GM23338 (cell line): ENCODE results near the gene ABCC1.

Source experiments
- CREB1 ChIP-seq: fragments of 250-450 bp; sonication (Bioruptor Pico); IDR thresholded peaks from 2 replicates; pipeline ENCODE4 v1.5.0; 2020; ENCODE audit warnings: low read depth, mild to moderate bottlenecking, moderate library complexity
- EZH2 ChIP-seq: fragments of 200-600 bp; sonication (generic); IDR thresholded peaks from one replicate; pipeline ENCODE4 v1.8.0; 2017; ENCODE audit warnings: antibody characterized with exemption, mild to moderate bottlenecking, low read depth; ENCODE audit not compliant: unreplicated experiment
- EZH2phosphoT487 ChIP-seq: fragments of 200-600 bp; sonication (generic); IDR thresholded peaks from one replicate; pipeline ENCODE4 v1.8.1; 2018; ENCODE audit warnings: antibody characterized with exemption; ENCODE audit not compliant: unreplicated experiment
- JUNB ChIP-seq: IDR thresholded peaks from one replicate; pipeline ENCODE4 v1.6.1; 2016; ENCODE audit warnings: antibody characterized with exemption; ENCODE audit not compliant: unreplicated experiment
- POLR2AphosphoS5 ChIP-seq: IDR thresholded peaks from 2 replicates; pipeline ENCODE4 v1.6.1; 2016; ENCODE audit warnings: antibody characterized with exemption, low read depth
- STAT1 ChIP-seq: IDR thresholded peaks from one replicate; pipeline ENCODE4 v1.6.1; 2016; ENCODE audit warnings: antibody characterized with exemption; ENCODE audit not compliant: unreplicated experiment
- ZNF114 ChIP-seq: fragments of 250-450 bp; sonication (Bioruptor Pico); IDR thresholded peaks from 2 replicates; pipeline ENCODE4 v1.5.0; 2020; ENCODE audit warnings: mild to moderate bottlenecking, moderate library complexity
- TF ChIP-seq, protein P1 (sequence below), 2 experiments: fragments of 200-600 bp in 1 of 2; sonication (generic) in 1 of 2; conservative IDR thresholded peaks; 2 replicates each; pipeline versions ENCODE4 v1.5.1 to v1.6.1; 2016 to 2017; ENCODE audit warnings: antibody characterized with exemption in 2 of 2, low read depth in 2 of 2, mild to moderate bottlenecking in 2 of 2, moderate library complexity in 1 of 2
- TF ChIP-seq, protein P2 (sequence below): IDR thresholded peaks from one replicate; pipeline ENCODE4 v1.6.1; 2018; ENCODE audit warnings: antibody characterized with exemption; ENCODE audit not compliant: unreplicated experiment
- TF ChIP-seq, protein P3 (sequence below): fragments of 250-450 bp; sonication (Bioruptor Pico); IDR thresholded peaks from 2 replicates; pipeline ENCODE4 v1.5.0; 2020; ENCODE audit warnings: mild to moderate bottlenecking, moderate library complexity
- TF ChIP-seq, protein P4 (sequence below): IDR thresholded peaks from 2 replicates; pipeline ENCODE4 v1.6.1; 2016; ENCODE audit warnings: antibody characterized with exemption

DNA sequence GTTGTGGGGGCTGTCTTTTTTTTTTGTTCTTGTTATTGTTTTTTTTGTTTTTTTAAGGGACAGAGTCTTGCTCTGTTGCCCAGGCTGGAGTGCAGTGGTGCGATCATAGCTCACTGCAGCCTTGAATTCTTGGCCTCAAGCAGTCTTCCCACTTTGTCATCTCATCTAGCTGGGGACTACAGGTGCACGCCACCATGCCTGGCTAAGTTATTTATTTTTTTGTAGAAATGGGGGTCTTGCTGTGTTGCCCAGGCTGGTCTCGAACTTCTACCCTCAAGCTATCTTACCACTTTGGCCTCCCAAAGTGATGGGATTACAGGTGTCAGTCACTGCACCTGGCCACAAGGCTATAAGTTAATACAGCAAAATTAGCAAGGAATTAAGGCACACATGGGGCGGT lies 101.7 kb downstream of the ABCC1 start:
- no peak for TF ChIP-seq EZH2
- no peak for TF ChIP-seq EZH2phosphoT487
- TF ChIP-seq, protein P1, sequence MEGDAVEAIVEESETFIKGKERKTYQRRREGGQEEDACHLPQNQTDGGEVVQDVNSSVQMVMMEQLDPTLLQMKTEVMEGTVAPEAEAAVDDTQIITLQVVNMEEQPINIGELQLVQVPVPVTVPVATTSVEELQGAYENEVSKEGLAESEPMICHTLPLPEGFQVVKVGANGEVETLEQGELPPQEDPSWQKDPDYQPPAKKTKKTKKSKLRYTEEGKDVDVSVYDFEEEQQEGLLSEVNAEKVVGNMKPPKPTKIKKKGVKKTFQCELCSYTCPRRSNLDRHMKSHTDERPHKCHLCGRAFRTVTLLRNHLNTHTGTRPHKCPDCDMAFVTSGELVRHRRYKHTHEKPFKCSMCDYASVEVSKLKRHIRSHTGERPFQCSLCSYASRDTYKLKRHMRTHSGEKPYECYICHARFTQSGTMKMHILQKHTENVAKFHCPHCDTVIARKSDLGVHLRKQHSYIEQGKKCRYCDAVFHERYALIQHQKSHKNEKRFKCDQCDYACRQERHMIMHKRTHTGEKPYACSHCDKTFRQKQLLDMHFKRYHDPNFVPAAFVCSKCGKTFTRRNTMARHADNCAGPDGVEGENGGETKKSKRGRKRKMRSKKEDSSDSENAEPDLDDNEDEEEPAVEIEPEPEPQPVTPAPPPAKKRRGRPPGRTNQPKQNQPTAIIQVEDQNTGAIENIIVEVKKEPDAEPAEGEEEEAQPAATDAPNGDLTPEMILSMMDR (conservative IDR thresholded peaks at IDR 0.05; ENCODE audit: low read depth in 2 of 2): no peak
- no peak for TF ChIP-seq CREB1 (CRISPR knock-in tag)
- no peak for TF ChIP-seq POLR2AphosphoS5
- TF ChIP-seq STAT1: no peak
- TF ChIP-seq, protein P2, sequence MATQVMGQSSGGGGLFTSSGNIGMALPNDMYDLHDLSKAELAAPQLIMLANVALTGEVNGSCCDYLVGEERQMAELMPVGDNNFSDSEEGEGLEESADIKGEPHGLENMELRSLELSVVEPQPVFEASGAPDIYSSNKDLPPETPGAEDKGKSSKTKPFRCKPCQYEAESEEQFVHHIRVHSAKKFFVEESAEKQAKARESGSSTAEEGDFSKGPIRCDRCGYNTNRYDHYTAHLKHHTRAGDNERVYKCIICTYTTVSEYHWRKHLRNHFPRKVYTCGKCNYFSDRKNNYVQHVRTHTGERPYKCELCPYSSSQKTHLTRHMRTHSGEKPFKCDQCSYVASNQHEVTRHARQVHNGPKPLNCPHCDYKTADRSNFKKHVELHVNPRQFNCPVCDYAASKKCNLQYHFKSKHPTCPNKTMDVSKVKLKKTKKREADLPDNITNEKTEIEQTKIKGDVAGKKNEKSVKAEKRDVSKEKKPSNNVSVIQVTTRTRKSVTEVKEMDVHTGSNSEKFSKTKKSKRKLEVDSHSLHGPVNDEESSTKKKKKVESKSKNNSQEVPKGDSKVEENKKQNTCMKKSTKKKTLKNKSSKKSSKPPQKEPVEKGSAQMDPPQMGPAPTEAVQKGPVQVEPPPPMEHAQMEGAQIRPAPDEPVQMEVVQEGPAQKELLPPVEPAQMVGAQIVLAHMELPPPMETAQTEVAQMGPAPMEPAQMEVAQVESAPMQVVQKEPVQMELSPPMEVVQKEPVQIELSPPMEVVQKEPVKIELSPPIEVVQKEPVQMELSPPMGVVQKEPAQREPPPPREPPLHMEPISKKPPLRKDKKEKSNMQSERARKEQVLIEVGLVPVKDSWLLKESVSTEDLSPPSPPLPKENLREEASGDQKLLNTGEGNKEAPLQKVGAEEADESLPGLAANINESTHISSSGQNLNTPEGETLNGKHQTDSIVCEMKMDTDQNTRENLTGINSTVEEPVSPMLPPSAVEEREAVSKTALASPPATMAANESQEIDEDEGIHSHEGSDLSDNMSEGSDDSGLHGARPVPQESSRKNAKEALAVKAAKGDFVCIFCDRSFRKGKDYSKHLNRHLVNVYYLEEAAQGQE: no peak
- TF ChIP-seq, protein P3, sequence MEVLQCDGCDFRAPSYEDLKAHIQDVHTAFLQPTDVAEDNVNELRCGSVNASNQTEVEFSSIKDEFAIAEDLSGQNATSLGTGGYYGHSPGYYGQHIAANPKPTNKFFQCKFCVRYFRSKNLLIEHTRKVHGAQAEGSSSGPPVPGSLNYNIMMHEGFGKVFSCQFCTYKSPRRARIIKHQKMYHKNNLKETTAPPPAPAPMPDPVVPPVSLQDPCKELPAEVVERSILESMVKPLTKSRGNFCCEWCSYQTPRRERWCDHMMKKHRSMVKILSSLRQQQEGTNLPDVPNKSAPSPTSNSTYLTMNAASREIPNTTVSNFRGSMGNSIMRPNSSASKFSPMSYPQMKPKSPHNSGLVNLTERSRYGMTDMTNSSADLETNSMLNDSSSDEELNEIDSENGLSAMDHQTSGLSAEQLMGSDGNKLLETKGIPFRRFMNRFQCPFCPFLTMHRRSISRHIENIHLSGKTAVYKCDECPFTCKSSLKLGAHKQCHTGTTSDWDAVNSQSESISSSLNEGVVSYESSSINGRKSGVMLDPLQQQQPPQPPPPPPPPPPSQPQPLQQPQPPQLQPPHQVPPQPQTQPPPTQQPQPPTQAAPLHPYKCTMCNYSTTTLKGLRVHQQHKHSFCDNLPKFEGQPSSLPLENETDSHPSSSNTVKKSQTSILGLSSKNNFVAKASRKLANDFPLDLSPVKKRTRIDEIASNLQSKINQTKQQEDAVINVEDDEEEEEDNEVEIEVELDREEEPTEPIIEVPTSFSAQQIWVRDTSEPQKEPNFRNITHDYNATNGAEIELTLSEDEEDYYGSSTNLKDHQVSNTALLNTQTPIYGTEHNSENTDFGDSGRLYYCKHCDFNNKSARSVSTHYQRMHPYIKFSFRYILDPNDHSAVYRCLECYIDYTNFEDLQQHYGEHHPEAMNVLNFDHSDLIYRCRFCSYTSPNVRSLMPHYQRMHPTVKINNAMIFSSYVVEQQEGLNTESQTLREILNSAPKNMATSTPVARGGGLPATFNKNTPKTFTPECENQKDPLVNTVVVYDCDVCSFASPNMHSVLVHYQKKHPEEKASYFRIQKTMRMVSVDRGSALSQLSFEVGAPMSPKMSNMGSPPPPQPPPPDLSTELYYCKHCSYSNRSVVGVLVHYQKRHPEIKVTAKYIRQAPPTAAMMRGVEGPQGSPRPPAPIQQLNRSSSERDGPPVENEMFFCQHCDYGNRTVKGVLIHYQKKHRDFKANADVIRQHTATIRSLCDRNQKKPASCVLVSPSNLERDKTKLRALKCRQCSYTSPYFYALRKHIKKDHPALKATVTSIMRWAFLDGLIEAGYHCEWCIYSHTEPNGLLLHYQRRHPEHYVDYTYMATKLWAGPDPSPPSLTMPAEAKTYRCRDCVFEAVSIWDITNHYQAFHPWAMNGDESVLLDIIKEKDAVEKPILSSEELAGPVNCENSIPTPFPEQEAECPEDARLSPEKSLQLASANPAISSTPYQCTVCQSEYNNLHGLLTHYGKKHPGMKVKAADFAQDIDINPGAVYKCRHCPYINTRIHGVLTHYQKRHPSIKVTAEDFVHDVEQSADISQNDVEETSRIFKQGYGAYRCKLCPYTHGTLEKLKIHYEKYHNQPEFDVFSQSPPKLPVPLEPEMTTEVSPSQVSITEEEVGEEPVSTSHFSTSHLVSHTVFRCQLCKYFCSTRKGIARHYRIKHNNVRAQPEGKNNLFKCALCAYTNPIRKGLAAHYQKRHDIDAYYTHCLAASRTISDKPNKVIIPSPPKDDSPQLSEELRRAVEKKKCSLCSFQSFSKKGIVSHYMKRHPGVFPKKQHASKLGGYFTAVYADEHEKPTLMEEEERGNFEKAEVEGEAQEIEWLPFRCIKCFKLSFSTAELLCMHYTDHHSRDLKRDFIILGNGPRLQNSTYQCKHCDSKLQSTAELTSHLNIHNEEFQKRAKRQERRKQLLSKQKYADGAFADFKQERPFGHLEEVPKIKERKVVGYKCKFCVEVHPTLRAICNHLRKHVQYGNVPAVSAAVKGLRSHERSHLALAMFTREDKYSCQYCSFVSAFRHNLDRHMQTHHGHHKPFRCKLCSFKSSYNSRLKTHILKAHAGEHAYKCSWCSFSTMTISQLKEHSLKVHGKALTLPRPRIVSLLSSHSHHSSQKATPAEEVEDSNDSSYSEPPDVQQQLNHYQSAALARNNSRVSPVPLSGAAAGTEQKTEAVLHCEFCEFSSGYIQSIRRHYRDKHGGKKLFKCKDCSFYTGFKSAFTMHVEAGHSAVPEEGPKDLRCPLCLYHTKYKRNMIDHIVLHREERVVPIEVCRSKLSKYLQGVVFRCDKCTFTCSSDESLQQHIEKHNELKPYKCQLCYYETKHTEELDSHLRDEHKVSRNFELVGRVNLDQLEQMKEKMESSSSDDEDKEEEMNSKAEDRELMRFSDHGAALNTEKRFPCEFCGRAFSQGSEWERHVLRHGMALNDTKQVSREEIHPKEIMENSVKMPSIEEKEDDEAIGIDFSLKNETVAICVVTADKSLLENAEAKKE (CRISPR knock-in tag): no peak
- no peak for TF ChIP-seq JUNB
- no peak for TF ChIP-seq ZNF114 (CRISPR knock-in tag)
- TF ChIP-seq, protein P4, sequence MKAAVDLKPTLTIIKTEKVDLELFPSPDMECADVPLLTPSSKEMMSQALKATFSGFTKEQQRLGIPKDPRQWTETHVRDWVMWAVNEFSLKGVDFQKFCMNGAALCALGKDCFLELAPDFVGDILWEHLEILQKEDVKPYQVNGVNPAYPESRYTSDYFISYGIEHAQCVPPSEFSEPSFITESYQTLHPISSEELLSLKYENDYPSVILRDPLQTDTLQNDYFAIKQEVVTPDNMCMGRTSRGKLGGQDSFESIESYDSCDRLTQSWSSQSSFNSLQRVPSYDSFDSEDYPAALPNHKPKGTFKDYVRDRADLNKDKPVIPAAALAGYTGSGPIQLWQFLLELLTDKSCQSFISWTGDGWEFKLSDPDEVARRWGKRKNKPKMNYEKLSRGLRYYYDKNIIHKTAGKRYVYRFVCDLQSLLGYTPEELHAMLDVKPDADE: no peak
